C4-2B (cell line): ENCODE measurements around the gene PTP4A2.

Experiments used
- CTCF ChIP-seq: fragments of 450-650 bp; conservative IDR thresholded peaks from 2 replicates; pipeline ENCODE4 v1.5.1; 2017; ENCODE audit warnings: mild to moderate bottlenecking
- ZFX ChIP-seq: fragments of 450-650 bp; IDR thresholded peaks from 2 replicates; pipeline ENCODE4 v1.6.1; 2017

- TF ChIP-seq CTCF: no peak
- peak; percentile 89 for TF ChIP-seq ZFX
Observed at GRCh38 chr1:31937300-31938183, 626 bp downstream of the PTP4A2 start.
